GM12892 (cell line): ENCODE data around the gene TMED9.

Experiments used
- POLR2A ChIP-seq: IDR thresholded peaks from 2 replicates; pipeline ENCODE4 v1.6.1; 2011; ENCODE audit warnings: low read depth, low read length, control low read depth
- POLR2AphosphoS5 ChIP-seq: IDR thresholded peaks from 2 replicates; pipeline ENCODE4 v1.6.1; 2011; ENCODE audit warnings: low read depth, low read length, control low read depth
- TAF1 ChIP-seq: IDR thresholded peaks from 2 replicates; pipeline ENCODE4 v1.6.1; 2011; ENCODE audit warnings: low read depth, mild to moderate bottlenecking, control low read depth, low read length, borderline replicate concordance

DNA sequence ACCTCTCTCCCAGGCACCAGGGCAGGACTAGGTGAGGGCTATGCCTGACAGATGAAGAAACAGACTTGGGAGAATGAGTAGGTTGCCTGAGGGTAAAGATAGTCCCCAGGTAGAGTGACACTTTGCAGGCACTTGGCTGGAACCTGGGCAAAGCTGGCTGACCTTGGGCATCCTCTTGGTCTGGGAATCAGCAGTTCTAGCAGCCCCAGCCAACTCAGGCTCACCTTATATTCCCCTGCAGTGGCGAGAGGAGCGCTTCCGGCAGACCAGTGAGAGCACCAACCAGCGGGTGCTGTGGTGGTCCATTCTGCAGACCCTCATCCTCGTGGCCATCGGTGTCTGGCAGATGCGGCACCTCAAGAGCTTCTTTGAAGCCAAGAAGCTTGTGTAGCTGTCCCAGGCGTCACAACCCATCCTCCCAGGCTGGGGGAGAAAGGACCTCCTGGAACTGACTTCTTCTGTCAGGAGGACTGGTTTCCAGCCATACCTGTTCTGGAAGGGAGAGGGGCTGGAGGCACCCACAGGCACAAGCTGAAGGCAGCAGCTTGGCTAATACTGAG, 3.1 kb downstream of the TMED9 start:
- TF ChIP-seq TAF1 (no peak), POLR2A (no peak), POLR2AphosphoS5 (no peak)
